Mucosa of stomach (tissue), 1 donor: ENCODE measurements around the gene EPS8.
"Not testable (repeated sequence)": the region's sequence is repeated elsewhere in the genome, so short reads cannot be mapped to it uniquely, and the experiment has no call there.

Source experiments
- H3K27me3 ChIP-seq: one replicate; pipeline ENCODE4 v1.7.0; 2013; ENCODE audit warnings: mild to moderate bottlenecking, low read length; ENCODE audit not compliant: control insufficient read depth, insufficient read depth
- H3K36me3 ChIP-seq: one replicate; pipeline ENCODE4 v1.7.0; 2013; ENCODE audit warnings: low read length; ENCODE audit not compliant: control insufficient read depth, insufficient read depth
- H3K4me1 ChIP-seq: one replicate; pipeline ENCODE4 v1.7.0; 2013; ENCODE audit warnings: mild to moderate bottlenecking, low read length; ENCODE audit not compliant: control insufficient read depth, insufficient read depth
- H3K4me3 ChIP-seq: one replicate; pipeline ENCODE4 v1.7.0; 2013; ENCODE audit warnings: low read length
- H3K9ac ChIP-seq: one replicate; pipeline ENCODE4 v1.7.0; 2013; ENCODE audit warnings: mild to moderate bottlenecking, low read length, moderate library complexity
- H3K9me3 ChIP-seq: one replicate; pipeline ENCODE4 v1.7.0; 2013; ENCODE audit warnings: mild to moderate bottlenecking, low read length, moderate library complexity; ENCODE audit not compliant: control insufficient read depth
- donor health status: Pancreatic carcinoma.

The EPS8 gene

DNA sequence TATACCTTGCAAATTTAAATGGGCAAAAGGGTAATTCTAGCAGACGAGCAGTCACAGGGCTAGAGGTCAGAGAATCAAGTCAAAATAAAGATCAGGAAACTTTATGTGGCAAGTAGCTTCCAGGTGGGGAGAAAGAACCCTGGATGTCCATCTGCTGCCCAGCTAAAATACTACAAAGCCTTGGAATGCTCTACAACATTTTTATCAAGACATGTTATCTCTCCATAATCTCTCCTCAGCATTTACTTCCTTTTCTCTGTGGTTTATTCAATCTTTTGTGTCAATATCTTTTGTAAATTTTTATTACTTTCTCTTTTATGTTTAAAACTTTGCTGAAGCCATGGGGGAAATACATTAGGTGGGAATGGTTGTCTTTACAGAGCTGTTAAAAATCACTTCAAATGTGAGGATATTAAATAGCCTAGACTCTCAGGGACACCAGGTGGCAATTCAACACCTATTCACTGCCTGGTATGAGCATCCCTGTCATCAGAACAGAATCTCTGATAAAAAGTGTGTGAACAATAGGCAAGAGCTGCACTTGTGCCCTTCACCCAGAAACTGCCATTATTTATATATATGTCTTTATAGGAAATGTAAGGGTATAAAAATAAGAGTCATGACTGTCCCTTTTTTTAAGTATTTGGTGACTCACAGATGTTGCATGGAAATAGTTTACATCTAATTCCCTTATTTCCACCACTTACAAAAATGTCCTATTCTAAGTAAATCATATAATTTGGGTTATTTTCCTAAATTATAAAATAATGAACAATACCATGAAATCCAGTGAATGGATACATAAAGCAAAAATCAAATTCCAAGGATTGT, 152.9 kb downstream of the EPS8 start:
- H3K9ac ChIP-seq: no peak overlapping the region
- no peaks in the 10 kb centered on the region for H3K27me3 ChIP-seq
- no peak overlapping the region for H3K4me3 ChIP-seq
- no peaks in the 10 kb centered on the region for H3K9me3 ChIP-seq
- no peaks in the 10 kb centered on the region for H3K36me3 ChIP-seq
- H3K4me1 ChIP-seq: no peaks in the 10 kb centered on the region

DNA sequence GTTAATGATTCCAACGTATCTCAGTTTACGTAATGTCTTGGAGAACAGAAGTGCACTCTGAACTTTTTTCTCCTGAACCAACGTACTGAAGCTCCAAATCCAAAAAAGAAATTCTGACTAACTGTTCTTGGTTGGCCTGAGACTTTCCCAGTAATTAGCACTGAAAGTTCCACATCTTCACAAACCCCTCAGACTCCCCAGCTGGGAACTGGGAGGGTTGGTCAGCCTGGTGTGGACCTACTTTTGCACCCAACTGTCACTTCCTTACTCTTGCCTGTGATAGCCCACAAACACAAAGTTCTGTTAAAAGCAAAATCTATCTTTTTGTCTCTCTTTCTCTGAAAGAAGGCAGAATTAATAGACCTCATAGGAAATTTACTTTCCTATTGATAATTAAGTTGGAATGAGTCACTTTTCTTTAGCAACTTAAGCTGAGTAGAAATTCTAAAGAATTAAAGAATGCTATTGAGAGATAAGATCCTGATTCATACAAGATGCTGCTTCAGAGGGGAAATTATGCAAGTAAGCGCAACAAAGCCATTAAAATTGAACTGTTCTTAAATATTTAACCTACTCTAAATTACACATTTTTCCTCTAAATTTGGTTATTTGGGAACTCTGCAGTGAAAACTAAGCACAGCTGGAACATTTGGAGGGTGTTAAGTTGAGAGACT, 155.0 kb downstream of the EPS8 start:
- Histone ChIP-seq H3K4me1 (no peaks in the 10 kb centered on the region), H3K36me3 (peaks cover 4% of the 10 kb centered on the region), H3K9me3 (no peaks in the 10 kb centered on the region), H3K9ac (no peak overlapping the region), H3K27me3 (no peaks in the 10 kb centered on the region), H3K4me3 (no peak overlapping the region)

DNA sequence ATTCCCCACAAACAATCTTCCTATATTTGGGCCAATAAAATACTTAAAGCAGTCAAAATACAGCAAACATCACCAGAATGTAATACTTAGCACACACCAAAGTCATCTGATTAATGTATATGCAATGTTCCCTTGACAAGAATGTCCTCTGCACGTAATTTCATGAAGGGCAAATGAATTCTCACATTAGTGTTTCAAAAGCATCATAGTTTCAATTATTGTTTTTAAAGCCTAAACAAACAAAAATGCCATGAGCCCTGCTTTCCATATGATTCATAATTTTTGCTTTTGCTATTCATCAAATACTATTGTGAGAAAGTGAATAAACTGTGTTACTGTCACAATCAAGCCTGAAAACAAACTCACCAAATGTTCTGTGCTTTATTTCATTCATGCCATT, 156.0 kb downstream of the EPS8 start:
- H3K27me3 ChIP-seq: no peaks in the 10 kb centered on the region
- H3K4me3 ChIP-seq: no peak overlapping the region
- H3K4me1 ChIP-seq: no peaks in the 10 kb centered on the region
- no peaks in the 10 kb centered on the region for H3K9me3 ChIP-seq
- no peak overlapping the region for H3K9ac ChIP-seq
- H3K36me3 ChIP-seq: peaks cover 4% of the 10 kb centered on the region

DNA sequence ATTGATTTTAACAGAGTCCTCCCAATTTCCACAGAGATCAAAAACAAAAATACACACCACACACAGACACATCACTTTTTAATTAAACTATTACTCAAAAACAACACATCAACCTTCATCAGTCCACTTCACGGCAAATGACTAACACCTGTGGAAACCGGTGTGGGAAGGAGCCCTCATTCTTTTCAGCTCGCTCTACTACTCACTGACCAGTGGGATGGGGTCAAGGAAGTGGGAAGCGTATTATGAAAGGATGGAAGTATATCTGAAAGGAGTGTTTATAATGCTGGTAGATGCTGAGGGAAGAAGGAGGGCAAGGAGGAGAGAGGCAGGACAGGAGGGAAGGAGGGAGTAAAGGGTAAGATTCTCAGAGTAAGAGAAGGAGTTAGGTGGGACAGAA, 156.5 kb downstream of the EPS8 start:
- peaks cover 4% of the 10 kb centered on the region for H3K36me3 ChIP-seq
- H3K9ac ChIP-seq: no peak overlapping the region
- H3K4me3 ChIP-seq: no peak overlapping the region
- H3K9me3 ChIP-seq: no peaks in the 10 kb centered on the region
- no peaks in the 10 kb centered on the region for H3K4me1 ChIP-seq
- no peaks in the 10 kb centered on the region for H3K27me3 ChIP-seq

DNA sequence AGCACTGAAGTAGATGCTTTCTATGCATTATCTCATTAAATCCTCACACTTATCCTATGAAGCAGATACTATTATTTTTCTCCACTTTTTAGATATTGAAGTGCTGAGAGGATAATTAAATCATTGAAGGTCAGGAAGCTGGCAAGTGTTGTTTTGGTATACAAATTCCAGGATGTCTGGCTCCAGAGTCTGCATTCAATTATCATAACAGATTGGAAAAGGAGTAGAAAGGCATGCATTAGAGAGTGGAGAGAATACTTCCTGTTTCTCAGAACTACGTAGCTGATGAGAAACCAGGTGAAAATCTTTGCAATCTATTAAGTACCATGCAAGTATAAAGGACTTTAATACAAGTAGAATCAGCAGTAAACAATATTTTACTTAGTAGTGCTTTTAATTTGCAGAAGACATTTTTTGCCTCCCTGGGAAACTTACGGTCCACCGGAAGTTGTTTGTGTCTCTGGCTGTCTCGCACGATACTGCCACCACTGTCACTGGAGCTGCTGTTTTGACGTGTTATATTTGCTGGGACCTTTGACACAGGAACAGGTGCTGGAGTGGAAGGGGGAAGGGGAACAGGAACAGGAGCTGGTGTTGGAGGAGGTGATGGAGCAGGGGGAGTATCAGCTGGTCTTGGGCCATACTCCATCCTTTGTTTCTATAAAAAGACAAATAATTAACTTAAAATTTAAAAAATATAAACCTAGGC, 158.0 kb downstream of the EPS8 start:
- Histone ChIP-seq H3K4me3 (no peak overlapping the region), H3K9ac (no peak overlapping the region), H3K9me3 (no peaks in the 10 kb centered on the region), H3K4me1 (no peaks in the 10 kb centered on the region), H3K36me3 (peaks cover 4% of the 10 kb centered on the region), H3K27me3 (no peaks in the 10 kb centered on the region)

DNA sequence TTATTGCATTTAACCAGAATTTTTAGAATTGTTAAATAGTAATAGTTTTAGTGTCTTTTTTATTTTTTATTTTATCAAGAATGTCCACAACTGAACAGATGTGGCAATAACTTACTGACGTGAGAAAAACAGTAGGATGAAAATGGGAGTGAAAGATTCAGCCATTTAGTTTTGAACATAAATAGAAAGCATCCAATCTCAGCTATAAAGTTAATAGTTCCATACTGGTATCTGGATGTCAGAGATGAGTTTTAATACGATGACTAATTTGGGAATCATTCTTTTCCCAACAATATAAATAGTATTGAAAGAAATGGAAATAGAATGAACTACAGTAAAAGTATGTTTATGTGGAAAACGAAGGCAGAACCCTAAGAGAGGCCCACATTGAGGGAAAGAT, 159.4 kb downstream of the EPS8 start:
- Histone ChIP-seq H3K9me3 (no peaks in the 10 kb centered on the region), H3K4me1 (no peaks in the 10 kb centered on the region), H3K27me3 (no peaks in the 10 kb centered on the region), H3K36me3 (peaks cover 4% of the 10 kb centered on the region), H3K4me3 (no peak overlapping the region), H3K9ac (no peak overlapping the region)

DNA sequence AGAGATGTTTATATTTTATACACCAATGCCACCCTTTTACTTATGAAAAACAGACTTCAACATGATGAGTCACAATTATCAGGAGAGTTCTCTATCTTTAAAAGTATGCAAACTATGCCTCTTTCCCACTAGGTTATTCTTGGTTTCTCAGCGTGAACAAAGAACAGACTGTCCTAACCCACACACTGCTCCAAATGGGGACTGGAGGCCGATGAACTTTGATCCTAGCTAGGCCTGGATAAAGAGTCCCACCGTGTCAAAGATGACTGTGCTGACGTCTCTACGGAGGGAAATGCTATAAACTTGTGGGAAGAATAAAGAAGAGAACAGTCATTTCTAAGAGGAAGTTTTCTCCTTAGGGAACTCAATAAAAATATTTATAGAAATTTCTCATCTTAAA, 160.1 kb downstream of the EPS8 start:
- Histone ChIP-seq H3K36me3 (peaks cover 4% of the 10 kb centered on the region), H3K9me3 (no peaks in the 10 kb centered on the region), H3K4me3 (no peak overlapping the region), H3K27me3 (no peaks in the 10 kb centered on the region), H3K9ac (no peak overlapping the region), H3K4me1 (no peaks in the 10 kb centered on the region)

DNA sequence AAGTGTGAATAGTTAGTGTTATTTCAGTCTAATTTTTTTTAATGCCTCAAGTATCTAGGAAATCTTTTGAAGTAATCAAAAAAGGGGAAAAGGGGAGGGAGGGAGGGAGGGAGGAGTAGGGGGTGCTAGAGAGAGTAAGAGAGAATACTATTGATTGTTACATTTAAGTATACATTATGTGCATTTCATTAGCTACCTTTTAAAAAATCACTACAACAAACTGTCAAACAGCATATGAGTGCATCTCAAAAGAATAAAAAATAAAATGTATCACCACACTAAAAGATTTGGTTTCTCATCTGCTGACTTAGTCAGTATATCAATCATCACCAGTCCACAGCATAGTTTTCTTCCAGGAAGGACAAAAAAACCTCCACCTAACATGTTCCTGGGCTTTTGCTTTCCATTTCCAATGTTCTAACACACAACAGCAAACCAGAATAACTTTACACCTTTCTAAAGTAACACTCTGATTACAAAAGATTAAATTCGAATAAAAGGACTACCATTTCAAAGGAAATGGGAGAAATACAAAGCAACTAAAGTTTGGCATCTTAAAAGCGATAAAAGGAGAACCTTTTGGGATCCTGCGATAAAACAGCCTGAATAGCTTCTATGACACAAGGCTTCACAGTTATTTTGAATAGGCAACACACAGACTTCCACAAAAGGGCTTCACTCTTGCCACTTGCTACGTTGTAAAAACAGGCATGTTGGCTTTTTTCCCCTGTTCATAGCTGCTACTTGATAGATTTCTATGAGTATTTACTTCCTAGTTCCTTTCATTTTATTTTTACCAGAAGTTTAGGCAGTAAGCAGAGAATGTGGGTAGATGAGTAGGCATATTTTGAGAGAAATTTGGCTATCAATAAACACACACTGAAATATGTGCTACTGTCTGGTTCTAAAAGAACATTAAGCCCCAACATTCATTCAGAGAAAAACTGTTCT, 160.9 kb downstream of the EPS8 start:
- Histone ChIP-seq H3K9ac (no peak overlapping the region), H3K36me3 (peaks cover 4% of the 10 kb centered on the region), H3K9me3 (no peaks in the 10 kb centered on the region), H3K27me3 (no peaks in the 10 kb centered on the region), H3K4me3 (no peak overlapping the region), H3K4me1 (no peaks in the 10 kb centered on the region)

DNA sequence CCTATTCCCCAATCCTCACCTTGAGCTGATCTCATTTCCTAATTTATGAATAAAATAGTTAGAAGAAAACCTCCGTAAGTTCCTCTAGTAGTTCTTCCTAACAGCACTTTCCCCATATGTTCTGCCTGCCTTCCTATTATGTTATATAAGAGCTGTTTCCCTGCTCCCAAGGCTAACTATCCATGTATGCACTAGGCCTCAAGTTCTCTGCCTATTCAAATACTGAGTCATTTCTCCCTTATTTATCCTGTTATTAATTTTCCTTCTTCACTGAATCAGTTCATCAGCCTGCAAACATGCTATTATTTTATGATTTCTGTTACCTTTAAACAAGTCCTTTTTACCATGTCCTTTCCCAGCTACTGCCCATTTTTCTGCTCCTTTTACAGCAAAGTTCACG, 164.1 kb downstream of the EPS8 start:
- Histone ChIP-seq H3K36me3 (no peaks in the 10 kb centered on the region), H3K27me3 (no peaks in the 10 kb centered on the region), H3K4me3 (no peak overlapping the region), H3K9me3 (no peaks in the 10 kb centered on the region), H3K9ac (no peak overlapping the region), H3K4me1 (peaks cover 7% of the 10 kb centered on the region)

DNA sequence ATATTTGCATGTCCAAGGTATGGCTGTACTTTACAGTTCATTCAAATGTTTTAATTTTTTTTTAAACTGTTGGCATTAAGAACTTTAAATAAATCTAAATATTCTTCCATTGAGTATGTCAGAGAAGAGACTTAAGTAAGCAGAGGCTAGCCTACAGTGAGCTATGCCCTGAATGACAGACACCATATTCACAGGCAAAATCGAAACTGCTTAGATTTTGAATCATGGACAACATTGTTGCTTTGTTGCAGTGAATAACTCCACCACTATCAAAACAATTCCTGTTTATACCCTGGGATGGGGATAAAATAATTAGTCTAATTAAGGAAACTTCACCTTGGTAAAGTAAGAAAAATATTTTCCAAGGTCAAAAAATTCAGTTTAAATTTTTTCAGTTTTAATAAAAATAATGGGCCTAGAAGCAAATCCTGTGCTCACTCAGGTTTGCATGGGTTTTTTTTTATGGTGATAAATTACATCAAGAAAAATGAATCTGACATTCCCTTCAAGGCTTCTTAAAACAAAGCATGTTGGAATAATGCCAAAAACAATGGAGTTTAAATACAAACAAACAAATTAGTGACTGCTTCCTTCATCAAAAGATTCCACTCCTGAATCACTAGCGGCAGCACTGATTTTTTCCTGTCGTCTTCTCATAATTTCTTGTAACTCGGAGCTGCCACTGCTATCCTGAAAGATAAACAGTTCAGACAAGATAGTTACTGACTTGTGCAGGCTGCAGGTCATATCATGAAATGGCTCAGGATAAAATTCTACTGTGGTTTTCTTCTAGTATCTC, 168.2 kb downstream of the EPS8 start:
- Histone ChIP-seq H3K4me3 (no peak overlapping the region), H3K4me1 (peaks cover 7% of the 10 kb centered on the region), H3K9me3 (no peaks in the 10 kb centered on the region), H3K36me3 (peaks cover 12% of the 10 kb centered on the region), H3K27me3 (no peaks in the 10 kb centered on the region), H3K9ac (no peak overlapping the region)

DNA sequence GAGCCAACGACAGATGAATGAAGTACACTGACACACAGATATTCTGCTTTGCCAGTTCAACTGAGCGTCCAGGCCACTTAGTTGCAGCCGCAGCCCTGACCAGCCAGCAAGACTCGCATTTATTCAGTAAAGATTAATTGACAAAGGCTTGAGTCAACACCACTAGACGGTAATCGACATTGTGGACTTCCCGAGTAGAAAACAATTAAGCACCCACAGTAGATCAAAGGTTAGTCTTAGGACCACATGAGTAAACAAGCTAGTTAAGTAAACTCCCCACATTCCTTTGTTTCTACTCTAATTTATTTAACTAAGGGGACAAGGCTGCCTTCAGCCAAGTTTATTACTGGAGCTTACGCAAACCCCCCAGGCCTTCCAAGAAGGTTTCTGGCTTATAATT, 172.7 kb downstream of the EPS8 start:
- not testable (repeated sequence) for H3K9ac ChIP-seq, H3K27me3 ChIP-seq, H3K9me3 ChIP-seq, H3K4me1 ChIP-seq, H3K4me3 ChIP-seq
- H3K36me3 ChIP-seq: peaks cover 12% of the 10 kb centered on the region
